SK-N-MC (cell line): ENCODE data around the gene FOXP3.

Source experiments
- EZH2 ChIP-seq: fragments of 200-600 bp; sonication (generic); IDR thresholded peaks from one replicate; pipeline ENCODE4 v1.6.1; 2017; ENCODE audit warnings: antibody characterized with exemption
- POLR2AphosphoS5 ChIP-seq: IDR thresholded peaks from 2 replicates; pipeline ENCODE4 v1.6.1; 2012; ENCODE audit warnings: mild to moderate bottlenecking, low read depth, low read length, borderline replicate concordance

DNA sequence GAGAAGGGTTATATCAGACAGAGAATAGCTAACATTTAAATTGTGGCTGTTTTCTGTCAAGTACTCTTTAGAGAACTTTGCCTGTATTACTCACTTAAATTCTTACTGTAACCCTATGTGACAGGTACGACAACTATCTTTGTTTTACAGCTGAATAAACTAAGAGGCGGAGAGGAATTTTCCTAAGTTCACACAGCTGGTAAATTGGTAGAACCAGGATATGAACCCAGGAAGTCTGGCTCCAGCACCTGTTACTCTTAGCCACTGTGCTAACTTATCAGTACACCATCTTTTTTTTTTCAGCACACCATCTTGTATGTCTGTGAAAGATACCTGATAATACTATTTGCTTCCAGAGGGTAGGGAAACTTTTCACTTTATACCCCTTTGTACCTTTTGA is 62.5 kb downstream of the FOXP3 start:
- TF ChIP-seq EZH2 (no peak), POLR2AphosphoS5 (no peak)
